KBM-7 (cell line): ENCODE data around the gene SMIM8.
"Not testable (repeated sequence)": the region's sequence is repeated elsewhere in the genome, so short reads cannot be mapped to it uniquely, and the experiment has no call there.

Experiments used
- DNase-seq: peaks from one replicate; pipeline ENCODE4 v3.0.0-alpha.2; 2015
- in situ Hi-C: fragments of 300-500 bp; cut with MboI; formaldehyde crosslinking; loops from 2 replicates; pipeline ENCODE4 v1.14.3; 2020; ENCODE audit warnings: low sequenced_read_pairs, low pct_unique_long_range_greater_than_20kb, mixed read lengths

Gene SMIM8, protein sequence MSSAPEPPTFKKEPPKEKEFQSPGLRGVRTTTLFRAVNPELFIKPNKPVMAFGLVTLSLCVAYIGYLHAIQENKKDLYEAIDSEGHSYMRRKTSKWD

DNA sequence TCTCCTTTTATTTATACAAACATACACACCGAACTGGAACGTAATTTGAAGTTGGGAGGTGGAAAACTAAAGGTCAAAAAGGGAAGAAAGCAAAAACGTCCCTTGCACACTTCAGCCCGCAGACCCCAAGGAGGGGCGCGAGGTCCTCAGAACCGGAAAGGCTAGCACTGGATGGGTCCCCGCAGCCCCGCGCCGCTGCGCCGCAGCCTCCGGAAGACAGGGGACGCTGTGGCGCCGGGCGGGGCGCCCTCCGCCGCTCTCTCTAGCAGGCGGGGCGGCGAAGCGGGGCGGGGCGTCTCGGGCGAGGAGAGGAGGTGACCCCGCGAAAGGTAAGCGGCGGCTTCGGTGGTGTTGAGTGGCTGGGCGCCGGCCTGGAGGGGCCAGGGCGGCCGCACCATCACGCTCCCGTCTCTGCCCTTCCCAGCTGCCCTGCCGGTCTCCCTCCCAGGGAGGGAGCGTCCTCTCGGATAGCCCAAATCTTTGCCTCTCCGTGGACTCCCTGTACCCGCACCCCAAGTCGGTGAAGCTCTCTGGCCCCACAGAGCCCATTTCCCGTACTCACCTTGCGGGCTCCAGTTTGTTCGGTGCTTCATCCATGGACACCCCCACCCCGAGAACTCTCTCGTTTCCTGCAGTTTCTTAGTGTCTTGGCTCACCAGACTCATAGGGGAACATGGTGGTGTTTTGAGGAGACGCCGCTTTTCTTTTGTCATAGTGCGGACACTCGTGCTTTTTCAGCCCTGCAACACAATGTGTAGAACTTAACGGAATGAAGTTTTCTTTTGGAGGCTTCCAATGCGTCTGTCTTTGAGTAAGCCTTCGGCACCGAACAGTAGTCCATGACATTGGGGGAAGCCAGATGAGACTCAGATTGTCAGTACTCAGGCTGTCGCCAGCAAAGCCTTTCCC is at the start of gene SMIM8:
TSS of gene SMIM8 (plus strand) at position 285 of the 909 bp plus-strand sequence. CDS start 14,444 bp downstream, outside the sequence.
- in situ Hi-C loops = no loop called here
- peak; percentile 82 for DNase-seq

GRCh38 chr6:87274660-87275274 is 47.6 kb upstream of the SMIM8 start:
- no peak for DNase-seq
- in situ Hi-C loops = no loop called here

GRCh38 chr6:87276624-87277023 is 45.8 kb upstream of the SMIM8 start:
- DNase-seq = no peak
- in situ Hi-C loops = no loop called here

DNA sequence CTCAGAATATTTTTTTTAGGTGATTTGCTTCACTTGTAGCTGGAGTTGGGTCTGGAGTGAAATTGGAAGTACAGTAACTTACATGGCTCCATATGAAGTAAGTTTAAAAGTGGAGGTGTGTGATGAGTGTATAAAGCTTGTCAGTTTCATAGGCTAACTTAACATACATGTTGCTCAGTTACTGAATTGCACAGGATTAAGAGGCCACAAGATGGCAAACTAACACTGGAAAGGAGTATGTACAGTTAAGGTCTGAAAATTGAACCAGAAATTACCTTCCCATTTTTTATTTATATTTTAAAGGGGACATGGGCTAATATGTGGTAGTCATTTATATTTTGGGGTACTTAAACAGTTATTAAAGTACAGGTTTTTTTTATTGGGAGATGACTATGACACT is 45.3 kb upstream of the SMIM8 start:
- DNase-seq = peak; percentile 16
- in situ Hi-C loops = no loop called here

DNA sequence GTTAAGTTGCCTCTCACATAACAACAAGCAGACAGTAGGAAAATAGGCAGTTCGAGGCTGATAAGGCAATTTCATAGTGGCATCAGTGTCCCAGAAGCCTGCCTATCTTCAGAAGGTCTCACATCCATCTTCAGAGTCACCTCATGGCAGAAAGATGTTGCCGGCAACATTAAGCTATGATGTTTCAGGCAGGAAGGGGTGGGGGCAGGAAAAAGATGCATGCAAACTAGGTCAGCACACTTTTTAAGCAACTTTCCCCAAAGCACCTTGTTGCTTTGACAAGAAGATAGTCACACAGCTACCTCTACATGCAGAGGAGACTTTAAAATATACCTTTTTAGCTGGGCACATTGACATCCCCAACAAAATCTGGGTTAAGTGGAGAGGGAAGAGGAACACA is 43.2 kb upstream of the SMIM8 start:
- in situ Hi-C loops = no loop called here
- no peak for DNase-seq

DNA sequence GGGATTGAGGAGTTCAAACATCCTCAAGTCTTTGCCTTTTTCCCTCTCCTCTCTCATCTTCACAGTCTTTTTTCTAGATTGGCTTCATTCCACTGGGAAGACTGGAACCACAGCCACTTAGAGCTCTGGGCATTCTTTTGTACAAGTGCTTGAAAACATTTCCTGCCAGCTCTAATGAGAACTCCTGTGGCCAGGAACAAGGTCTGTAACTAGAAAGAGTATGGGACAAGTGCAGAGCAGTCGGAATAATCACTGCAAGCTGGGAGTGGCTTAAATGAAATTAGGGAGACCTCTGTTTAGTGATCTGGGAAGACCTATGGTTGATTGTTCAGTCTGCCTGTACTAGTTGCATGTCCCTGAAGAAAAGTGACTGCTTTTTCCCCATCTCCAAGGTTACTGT is 41.0 kb upstream of the SMIM8 start:
- in situ Hi-C loops = no loop called here
- DNase-seq = no peak

GRCh38 chr6:87282743-87283142 is 39.6 kb upstream of the SMIM8 start:
- no peak for DNase-seq
- in situ Hi-C loops = no loop called here

DNA sequence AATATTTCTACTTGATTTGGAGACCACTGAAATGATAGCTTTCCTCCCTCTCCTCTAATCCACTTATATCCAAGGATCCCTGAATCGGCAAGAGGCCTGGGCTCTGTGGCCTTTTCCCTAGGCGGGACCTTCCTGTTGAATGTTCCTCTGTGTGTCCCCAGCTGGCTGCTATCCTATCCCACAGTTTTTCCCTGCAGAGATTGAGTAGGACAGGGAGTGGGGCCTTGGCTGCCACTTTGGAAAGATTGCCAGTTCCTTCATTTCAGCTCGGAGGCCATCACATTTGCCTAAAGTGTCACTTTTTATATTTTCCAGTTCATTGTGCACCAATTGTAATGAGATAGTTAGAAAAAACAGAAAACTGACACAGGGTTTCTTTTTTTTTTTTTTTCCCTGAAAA is 38.9 kb upstream of the SMIM8 start:
- in situ Hi-C loops = no loop called here
- no peak for DNase-seq

DNA sequence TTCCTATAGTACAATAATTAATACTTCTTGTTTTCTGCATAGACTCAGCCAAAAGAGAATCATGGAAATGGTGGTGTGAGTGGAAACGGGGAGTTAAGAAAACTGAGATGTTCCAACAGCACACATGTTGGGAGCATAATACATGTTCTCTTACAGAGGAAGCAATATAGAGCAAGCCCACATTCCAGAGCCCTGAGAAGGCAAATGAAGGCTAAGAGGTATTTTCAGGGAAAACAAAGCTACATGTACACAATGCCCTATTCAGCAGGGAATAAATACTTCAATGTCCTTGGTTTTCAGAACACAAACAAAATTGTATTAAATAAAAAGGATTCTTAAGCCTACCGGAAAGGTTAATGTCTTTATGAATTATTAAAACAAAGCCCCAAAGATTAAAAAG is 35.1 kb upstream of the SMIM8 start:
- in situ Hi-C loops = no loop called here
- DNase-seq = no peak

DNA sequence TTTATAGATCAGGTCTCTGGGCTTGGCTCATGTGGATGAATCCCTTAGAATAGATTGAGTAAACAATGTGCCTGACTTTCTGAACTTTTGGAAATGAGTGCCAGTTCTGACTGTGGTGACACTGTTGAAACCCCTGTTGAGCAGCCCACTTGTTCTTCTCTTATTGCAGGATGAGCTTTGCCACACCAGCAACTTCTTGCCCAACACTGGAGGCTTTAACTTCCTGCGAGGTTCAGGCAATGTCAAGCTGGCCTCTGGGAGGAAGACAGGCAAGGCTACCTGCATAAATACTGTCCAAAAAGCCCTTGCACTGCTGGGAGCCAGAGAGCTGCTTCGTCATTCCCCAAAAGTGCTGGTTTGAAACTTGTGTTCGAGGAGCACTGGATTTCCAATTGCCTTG is 32.8 kb upstream of the SMIM8 start:
- in situ Hi-C loops = no loop called here
- DNase-seq = no peak

DNA sequence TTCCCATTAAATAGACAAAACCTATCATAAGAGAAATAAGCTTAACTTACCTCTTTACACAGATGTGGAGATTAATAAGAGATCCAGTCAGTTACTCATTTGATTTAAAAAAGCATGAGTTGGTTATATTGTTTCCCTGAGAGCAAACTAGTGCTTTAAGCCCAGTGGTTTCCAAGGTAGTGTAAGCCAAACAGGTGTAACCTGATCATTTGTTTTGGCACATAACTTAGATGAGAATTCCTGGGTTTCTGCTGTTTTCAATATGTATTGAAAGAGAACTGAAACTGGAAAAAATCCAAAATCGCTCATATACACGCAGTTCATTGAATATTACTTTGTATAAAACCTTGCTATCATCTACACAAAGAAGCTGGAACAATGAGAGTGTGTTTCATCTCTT is 30.5 kb upstream of the SMIM8 start:
- DNase-seq = no peak
- in situ Hi-C loops = no loop called here

GRCh38 chr6:87293526-87293925 is 28.9 kb upstream of the SMIM8 start:
- DNase-seq = no peak
- in situ Hi-C loops = no loop called here

DNA sequence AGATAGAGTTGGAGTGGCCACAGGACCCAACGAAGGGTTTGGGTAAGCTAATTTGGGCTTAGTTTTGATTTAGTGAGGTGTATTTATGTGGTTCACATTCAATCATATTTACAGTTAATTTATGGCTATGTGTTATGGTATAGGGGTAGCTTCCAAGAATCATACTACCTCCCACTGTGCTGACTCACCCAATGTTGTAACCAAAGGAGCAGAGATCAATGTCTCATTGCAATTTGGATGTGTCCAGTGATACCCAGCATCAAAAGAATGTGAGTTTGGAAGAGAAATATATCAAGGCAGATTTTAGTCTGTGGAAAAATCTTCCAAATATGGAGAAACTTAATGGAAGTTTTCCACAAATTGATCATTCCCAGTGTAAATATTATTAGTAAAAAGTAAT is 25.3 kb upstream of the SMIM8 start:
- DNase-seq = no peak
- in situ Hi-C loops = no loop called here

GRCh38 chr6:87301277-87301676 is 21.1 kb upstream of the SMIM8 start:
- in situ Hi-C loops = not testable (repeated sequence)

GRCh38 chr6:87308970-87309369 is 13.4 kb upstream of the SMIM8 start:
- no peak for DNase-seq
- in situ Hi-C loops = no loop called here

More at GRCh38 chr6:87301277-87301676, 21.1 kb upstream of the SMIM8 start:
- DNase-seq = not testable (repeated sequence)

DNA sequence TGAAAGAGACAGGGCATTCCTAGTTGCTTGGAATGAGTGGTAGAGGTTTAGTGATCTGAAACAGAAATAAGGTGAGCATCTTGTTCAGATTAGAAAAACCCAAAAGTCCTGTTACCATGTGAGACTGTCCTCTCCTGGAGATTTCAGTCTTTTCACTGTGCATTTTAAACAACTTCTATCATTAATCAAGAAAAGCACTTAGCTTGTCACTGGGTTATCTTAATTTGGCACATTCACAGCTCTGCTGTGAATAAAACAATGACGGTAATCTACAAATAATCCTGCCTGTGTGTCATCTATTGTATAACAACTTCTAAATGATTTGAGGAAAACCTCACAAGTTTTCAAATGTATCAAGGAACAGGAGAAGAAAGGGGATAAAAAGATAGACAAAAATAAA is 9.5 kb upstream of the SMIM8 start:
- no peak for DNase-seq
- in situ Hi-C loops = no loop called here

DNA sequence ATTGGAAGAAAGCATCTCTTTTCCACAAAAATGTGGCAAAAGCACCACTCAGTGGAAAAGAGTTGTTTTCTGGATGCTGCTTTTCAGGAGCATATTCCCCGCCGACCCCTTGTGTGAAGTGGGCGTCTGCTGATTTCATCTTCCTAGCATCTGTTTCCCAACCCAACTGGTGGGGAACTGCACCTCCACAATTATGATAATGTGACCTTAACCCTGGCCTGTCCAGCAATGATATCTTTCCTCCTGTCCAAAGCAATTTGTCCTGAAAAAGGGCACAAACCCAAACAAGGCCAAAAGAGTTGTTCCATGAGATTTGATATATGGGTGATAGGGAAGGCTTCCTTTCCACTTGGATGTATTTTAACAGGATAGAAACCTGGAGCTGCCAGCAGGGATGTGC is 7.3 kb upstream of the SMIM8 start:
- in situ Hi-C loops = no loop called here
- no peak for DNase-seq

DNA sequence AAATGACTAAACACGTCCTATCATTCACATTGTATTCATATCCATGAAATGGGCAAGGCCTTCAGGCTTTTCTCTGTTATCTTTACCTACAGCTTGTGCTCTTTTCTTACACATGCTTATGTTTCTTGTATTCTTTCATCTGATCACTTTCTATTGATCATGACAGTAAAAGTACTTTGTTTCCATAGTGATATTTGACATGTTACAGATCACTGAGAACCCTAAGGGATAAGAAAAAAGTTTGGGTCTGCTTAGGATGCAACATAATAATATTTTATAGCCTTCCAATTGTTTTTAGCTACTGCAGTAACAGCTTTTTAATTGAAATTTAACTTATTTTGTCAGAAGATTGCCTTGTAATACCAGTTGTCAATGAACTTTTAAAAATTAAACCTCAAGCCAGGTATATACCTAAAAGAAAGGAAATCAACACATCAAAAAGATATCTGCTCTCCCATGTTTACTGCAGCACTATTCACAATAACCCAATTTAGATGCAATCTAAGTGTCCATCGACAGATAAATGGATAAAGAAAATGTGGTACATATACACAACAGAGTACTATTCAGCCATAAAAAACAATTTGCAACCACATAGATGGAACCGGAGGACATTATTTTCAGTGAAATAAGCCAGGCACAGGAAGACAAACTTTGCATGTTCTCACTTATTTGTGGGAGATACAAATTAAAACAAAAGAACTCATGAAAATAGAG is 3.0 kb upstream of the SMIM8 start:
- DNase-seq = no peak

DNA sequence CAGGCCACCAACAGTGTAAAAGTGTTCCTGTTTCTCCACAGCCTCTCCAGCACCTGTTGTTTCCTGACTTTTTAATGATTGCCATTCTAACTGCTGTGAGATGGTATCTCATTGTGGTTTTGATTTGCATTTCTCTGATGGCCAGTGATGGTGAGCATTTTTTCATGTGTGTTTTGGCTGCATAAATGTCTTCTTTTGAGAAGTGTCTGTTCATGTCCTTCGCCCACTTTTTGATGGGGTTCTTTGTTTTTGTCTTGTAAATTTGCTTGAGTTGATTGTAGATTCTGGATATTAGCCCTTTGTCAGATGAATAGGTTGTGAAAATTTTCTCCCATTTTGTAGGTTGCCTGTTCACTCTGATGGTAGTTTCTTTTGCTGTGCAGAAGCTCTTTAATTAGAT is 1.5 kb downstream of the SMIM8 start:
- in situ Hi-C loops, DNase-seq: not testable (repeated sequence)

More for the DNA sequence above, 3.0 kb upstream of the SMIM8 start:
- in situ Hi-C loops = no loop called here

DNA sequence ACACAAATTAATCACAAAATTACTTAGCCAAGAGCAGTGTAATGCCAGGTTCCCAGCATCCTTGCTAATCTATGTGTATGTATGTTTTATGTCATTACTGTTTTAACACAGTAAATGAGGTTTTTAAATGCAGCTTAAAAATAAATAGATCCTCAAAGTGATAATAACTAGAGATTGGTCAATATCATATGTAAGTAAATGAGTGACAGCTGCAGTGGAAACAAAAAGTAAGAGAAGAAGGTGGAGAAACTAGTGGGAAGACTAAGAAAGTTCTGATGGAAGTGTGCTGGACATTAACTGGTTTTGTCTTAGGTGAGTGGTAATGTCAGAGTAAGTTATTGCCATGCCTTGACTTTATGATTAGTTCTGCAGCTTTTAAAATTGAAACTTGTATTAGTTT is 8.6 kb downstream of the SMIM8 start:
- in situ Hi-C loops = no loop called here
- no peak for DNase-seq
